Glomerular visceral epithelial cell (primary cell): Measurements from ENCODE around the gene RAD21L1.
A peak's percentile ranks its signal among the peaks of the same experiment; 100 is the strongest.

Experiments
- DNase-seq: peaks from one replicate; pipeline ENCODE4 v3.0.0-alpha.2; 2016; ENCODE audit errors: extremely low spot score

The RAD21L1 gene

DNA sequence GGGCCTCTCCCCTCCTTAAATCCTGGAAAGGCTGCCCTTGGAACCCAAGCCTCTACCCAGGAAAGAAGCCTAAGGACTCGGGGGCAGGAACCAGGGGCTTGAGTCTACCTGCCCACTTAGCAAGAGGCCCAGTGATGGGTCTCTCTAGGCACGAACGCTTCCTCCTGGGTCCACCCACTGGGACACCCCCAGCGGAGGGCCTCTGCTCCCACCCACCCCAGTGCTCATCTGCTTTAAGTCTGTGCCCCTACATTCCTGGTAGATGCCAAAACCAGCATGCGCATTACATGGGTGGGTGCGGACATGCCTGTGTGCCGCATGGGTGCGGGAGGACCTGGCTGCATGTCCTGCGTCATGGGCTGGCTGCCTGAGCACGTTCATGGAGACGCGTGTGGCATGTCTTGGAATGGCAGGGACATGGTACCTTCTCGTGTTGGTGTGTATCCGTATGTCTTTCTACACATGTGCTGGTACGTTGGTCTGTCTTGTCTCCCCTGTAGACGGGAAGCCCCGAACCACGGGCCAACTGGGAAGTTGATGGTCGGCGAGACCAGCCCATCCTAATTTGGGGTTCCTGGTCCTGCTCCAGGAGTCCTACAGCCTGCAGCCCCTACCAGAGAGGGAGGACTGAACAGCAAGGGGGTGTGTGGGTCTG is 69.6 kb downstream of the RAD21L1 start:
- DNase-seq: no peak

DNA sequence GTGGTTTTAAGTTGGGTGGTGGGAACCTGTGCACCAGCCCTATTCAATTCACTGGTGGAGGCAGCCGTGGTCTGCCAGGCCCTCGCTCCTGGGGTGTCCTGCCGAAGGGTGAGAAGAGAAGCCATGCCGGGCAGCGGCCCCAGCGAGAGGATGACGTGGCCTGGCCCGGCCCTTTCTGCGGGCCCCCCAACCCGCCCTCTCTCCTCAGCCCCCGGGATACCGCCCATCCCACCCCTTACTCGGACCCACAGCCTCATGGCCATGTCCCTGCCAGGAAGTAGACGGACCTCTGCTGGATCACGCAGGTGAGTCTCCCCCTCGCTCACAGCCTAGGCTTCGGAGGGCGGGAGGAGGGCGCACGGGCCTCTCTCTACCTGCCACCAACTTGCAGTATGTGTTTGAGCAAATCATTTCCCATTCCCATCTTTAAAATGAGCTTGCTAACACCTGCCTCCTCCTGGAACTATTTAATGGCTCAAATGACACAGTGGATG is 70.3 kb downstream of the RAD21L1 start:
- no peak for DNase-seq

DNA sequence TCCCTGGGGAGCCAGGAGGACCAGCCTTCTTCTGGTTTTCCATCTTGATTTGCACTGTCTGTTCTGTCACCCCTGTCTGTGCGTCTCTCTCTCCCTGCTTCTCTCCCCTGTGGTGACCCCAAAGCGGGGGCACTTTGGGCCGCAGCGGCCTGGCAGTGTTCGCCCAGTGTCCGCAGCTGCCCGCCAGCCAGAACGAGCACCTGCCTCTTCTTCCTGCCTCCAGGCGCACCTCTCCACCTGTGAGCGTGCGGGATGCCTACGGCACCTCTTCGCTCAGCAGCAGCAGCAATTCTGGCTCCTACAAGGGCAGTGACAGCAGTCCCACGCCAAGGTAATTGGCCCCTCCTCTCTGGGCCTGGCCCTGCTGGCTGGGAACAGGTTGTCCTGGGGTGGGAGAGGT is 71.1 kb downstream of the RAD21L1 start:
- no peak for DNase-seq

DNA sequence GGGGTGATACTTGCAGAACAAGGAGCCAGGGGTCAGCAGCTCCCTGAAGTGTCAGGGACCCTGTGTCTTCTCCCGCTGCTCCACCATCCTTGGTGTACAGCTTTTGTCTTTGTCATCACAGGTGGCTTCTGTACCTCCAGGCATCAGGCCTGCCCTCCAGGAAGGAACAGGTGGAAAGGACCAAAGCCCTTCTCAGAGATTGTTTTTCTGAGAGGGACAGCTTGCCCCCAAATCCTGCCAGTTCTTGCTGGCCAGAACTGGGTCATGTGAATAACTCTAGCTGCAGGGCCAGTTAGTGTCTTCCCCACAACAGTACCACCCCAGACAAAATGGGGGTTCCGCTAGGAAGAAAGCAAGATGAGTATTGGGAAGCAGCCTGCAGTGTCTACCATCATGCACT is 71.6 kb downstream of the RAD21L1 start:
- no peak for DNase-seq

DNA sequence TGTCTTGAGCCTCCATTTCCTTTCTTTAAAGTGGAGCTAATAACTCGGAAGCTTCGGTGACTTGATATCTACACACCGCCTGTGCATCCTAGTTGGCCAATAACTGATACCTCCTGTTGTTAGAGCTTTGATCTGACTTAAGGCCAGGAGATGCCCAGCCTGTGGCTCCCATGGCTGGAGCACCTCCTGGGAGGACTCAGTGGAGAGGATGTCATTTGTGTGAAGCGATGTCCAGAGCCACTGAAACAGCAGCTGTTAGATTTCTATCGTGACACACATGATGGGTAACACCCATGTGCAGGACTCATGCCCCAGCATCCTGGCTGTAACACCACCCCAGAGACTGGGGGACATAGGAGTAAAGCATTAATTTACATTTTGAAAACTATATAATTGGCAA is 72.3 kb downstream of the RAD21L1 start:
- no peak for DNase-seq

DNA sequence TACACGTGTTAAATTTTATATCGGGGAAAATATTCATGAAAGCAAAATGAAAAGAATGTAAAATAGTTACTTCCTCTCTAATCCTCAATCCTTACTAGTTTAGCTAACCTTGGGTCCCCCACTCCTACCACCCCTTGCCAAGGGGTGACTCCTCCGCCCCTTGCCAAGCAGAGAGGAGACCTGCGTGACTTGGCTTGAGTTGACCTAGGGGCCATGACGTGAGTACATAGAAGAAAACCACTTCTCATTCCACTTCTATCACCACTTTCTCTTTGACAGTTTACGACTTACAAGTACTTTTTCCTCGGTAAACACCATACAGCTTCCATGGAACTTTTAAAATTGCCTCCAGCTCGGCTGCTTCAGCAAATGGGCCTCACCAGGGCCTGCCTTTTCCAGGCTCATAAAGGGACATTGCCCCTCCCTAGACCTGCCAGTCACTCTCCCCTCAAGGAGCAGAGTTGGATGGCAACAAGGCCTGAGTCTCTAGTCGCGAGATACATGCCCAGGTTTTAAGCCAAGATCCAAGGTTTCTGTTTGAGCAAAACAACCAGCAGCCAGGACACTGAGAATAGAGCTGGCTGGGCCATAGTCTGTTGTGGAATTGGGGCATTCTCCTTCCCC is 73.2 kb downstream of the RAD21L1 start:
- DNase-seq: no peak

DNA sequence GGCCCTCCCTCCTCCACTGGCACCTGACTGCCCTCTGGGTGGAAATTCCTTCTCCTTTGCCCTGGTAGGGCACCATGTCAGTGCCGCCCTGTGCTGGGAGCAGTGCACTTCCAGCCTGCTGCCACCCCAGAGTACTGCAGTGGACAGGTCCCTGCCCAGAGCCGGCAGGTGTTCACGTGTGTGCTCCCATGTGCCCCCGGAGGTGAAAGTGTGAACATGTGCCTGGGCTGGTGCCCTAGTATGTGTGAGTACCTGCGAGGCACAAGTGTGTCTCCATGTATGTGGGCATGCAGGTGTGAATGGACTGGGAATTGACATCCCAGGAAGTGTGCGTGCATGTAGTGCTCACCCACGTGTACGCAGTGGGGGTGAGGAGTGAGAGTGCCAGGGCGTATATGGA is 73.7 kb downstream of the RAD21L1 start:
- DNase-seq: no peak

DNA sequence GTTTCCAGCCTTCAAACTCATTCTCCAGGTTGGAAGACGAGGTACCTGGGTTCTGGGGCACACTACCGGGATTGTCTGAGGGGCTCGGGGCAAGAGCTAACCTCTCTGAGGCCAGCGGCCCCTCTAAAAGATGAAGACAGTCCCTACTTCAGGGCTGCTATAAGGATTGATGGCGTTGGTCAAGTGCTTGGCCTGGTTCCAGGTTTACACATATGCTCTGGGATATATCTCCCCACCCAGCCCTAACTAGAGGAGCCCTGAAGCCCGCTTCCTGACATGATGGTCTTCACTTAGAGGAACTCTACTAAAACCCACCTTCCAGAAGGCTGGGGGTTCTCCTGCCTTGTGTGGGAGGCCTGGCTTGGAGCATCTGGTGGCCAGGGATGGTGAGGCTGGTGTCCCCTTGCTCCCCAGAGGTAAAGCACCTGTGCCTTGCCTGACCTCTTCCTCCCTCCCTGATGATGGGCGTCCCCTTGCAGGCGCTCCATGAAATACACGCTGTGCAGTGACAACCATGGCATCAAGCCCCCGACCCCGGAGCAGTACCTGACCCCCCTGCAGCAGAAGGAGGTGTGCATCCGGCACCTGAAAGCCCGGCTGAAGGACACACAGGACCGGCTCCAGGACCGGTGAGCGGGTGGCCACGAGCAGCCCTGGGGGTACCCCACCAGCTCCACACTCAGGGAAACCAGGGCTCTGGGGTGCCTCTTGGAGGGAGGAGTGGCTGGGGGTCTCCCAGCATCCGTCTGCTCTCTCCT is 74.4 kb downstream of the RAD21L1 start:
- DNase-seq: no peak

DNA sequence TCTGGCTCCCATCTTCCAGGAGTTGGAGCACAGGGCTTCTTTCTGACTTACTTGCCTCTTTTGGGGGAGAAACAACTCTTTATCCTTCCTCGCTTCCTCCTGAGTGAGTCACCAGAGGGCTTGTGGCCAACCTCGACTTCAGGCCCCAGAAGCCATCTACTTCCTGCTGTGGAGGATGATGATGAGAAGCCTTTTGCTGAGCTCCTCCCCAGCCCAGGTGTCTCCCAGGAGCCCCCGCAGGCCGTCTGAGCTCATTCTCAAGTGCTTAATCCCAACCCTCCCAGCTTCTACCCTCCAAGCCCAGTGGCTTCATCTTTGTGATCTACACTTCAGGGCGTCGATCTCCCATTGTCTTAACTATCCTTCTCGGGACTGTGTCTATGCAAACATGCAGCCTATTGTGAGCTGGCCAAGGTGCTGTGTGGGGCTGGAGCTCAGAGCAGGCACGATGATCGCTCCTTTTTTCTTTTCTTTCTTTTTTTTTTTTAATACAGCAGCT is 75.2 kb downstream of the RAD21L1 start:
- peak; percentile 69 for DNase-seq

DNA sequence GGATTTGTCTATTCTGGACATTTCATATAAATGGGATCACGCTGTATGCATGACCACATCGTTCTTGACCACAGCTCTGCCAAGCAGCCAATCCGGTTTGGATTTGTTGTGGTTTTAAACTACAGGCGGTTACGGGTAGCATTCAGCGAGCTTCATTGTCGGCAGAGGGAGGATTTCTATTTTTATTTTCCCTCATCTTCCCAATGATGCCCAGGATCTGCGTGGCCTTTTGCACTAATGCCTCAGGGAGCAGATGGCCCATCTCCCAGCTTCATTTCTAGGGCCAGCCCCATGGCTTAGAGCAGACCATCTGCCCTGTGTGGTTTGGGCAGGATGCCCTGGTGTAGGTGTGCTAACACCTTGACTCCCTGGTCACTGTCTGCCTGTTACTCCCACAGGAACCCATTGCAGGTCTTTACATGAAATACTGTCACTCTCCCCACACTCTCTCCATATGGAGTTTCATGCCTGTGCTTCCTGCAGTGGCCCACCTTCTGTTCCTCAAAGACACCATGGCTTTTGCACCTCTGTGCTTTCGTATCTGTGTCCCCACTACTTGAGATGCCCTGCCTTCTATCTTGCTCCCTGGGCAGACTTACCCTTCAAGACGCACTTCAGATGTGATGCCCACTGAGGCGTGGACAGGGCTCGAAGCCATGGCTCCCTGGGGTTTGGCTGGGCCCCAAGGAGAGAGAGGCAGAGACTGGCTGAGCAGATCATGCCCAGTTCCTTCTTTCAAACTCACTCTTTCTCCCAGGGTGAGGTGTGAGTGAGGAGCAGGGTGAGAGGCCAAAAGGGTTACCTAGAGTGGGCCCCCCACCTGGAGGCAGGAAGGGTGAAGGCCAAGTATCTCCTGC is 77.1 kb downstream of the RAD21L1 start:
- DNase-seq: peak; percentile 53

DNA sequence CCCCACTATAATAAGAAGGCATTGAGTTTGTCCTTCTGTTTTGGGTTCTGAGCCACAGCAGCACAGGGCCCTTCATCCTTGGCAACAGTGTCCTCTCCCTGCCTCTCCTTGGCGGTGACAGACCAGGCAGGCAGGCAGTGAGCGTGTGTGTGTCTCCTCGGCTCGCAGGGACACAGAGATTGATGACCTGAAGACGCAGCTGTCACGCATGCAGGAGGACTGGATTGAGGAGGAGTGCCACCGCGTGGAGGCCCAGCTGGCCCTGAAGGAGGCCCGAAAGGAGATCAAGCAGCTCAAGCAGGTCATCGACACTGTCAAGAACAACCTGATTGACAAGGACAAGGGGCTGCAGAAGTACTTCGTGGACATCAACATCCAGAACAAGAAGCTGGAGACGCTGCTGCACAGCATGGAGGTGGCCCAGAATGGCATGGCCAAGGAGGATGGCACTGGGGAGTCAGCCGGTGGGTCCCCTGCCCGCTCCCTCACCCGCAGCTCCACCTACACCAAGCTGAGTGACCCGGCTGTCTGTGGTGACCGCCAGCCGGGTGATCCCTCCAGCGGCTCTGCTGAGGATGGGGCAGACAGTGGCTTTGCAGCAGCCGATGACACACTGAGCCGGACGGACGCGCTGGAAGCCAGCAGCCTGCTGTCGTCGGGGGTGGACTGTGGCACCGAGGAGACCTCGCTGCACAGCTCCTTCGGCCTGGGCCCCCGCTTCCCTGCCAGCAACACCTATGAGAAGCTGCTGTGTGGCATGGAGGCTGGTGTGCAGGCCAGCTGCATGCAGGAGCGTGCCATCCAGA is 79.1 kb downstream of the RAD21L1 start:
- DNase-seq: no peak
